ENCODE data around the gene PNCK. TPM values are rescaled to one million over a fixed set of nuclear protein-coding genes. Genes with fewer than 3 reads are reported as not detected.

The PNCK gene
- total and polyA plus RNA-seq, 2 experiments from 2014 or later: not detected

GRCh38 chrX:153640045-153640686 is 33.4 kb downstream of the PNCK start:
- Histone ChIP-seq H4K20me1 (ENCODE audit: insufficient read depth) (no peaks in the 10 kb centered on the region), H3K9me3 (ENCODE audit: low read depth) (no peaks in the 10 kb centered on the region), H3K4me1 (ENCODE audit: insufficient read depth) (no peaks in the 10 kb centered on the region), H3K9me2 (ENCODE audit: insufficient read depth) (no peaks in the 10 kb centered on the region), H3K27ac (no peak overlapping the region), H3K27me3 (replicated peaks; ENCODE audit: insufficient read depth) (0 out of 2 replicates have a peak, but pooled peaks cover 7% of the 10 kb centered on the region), H3K79me2 (ENCODE audit: insufficient read depth) (no peaks in the 10 kb centered on the region), H2AFZ (no peak overlapping the region), H3F3A (ENCODE audit: insufficient read depth) (no peaks in the 10 kb centered on the region), H3K36me3 (ENCODE audit: low read depth) (no peaks in the 10 kb centered on the region), H3K4me2 (ENCODE audit: unreplicated experiment) (no peak overlapping the region), H3K4me3 (no peak overlapping the region), H3K9ac (no peak overlapping the region)
- WGBS, 2 experiments (ENCODE audit: low coverage in 1 of 2, low lambda C conversion rate in 2 of 2, missing lambda C conversion rate in 2 of 2): 66 to 81% methylated on average over 9 to 22 of the region's 23 CpGs
- DNase-seq: no peak
- TF ChIP-seq EZH2 (IDR thresholded peaks at IDR 0.05; ENCODE audit: insufficient read depth, poor library complexity, severe bottlenecking) (no peak), EZH2phosphoT487 (IDR thresholded peaks at IDR 0.05; ENCODE audit: insufficient read depth, low read depth) (no peak)
- in situ Hi-C loops (cut with MboI): no loop called here

- WGBS, 2 experiments (ENCODE audit: low coverage in 1 of 2, low lambda C conversion rate in 2 of 2, missing lambda C conversion rate in 2 of 2): 67 to 76% methylated on average over 9 to 25 of the region's 28 CpGs
These were observed 34.2 kb downstream of the PNCK start for GRCh38 chrX:153639177-153640044.

GRCh38 chrX:153638436-153639176 is 35.0 kb downstream of the PNCK start:
- H3F3A ChIP-seq (ENCODE audit: insufficient read depth): no peaks in the 10 kb centered on the region
- no peaks in the 10 kb centered on the region for H3K4me1 ChIP-seq (ENCODE audit: insufficient read depth)
- H3K9me2 ChIP-seq (ENCODE audit: insufficient read depth): no peaks in the 10 kb centered on the region
- H3K9me3 ChIP-seq (ENCODE audit: low read depth): no peaks in the 10 kb centered on the region
- no peak for DNase-seq
- H3K4me3 ChIP-seq: no peak overlapping the region
- no peak overlapping the region for H3K4me2 ChIP-seq (ENCODE audit: unreplicated experiment)
- 66 to 73% methylated on average over 6 to 10 of the region's 20 CpGs for WGBS, 2 experiments (ENCODE audit: low coverage in 1 of 2, low lambda C conversion rate in 2 of 2, missing lambda C conversion rate in 2 of 2)
- H3K36me3 ChIP-seq (ENCODE audit: low read depth): no peaks in the 10 kb centered on the region
- H3K27me3 ChIP-seq (replicated peaks; ENCODE audit: insufficient read depth): no peaks in the 10 kb centered on the region
- in situ Hi-C loops (cut with MboI): no loop called here
- H3K27ac ChIP-seq: no peak overlapping the region
- H2AFZ ChIP-seq: no peak overlapping the region
- H4K20me1 ChIP-seq (ENCODE audit: insufficient read depth): no peaks in the 10 kb centered on the region
- no peaks in the 10 kb centered on the region for H3K79me2 ChIP-seq (ENCODE audit: insufficient read depth)
- TF ChIP-seq EZH2phosphoT487 (IDR thresholded peaks at IDR 0.05; ENCODE audit: insufficient read depth, low read depth) (no peak), EZH2 (IDR thresholded peaks at IDR 0.05; ENCODE audit: insufficient read depth, poor library complexity, severe bottlenecking) (no peak)
- H3K9ac ChIP-seq: no peak overlapping the region

More at GRCh38 chrX:153639177-153640044, 34.2 kb downstream of the PNCK start:
- Histone ChIP-seq H3K4me1 (ENCODE audit: insufficient read depth) (no peaks in the 10 kb centered on the region), H3K27me3 (replicated peaks; ENCODE audit: insufficient read depth) (0 out of 2 replicates have a peak, but pooled peaks cover under 1% of the 10 kb centered on the region), H3F3A (ENCODE audit: insufficient read depth) (no peaks in the 10 kb centered on the region), H3K9me3 (ENCODE audit: low read depth) (no peaks in the 10 kb centered on the region), H3K36me3 (ENCODE audit: low read depth) (no peaks in the 10 kb centered on the region), H4K20me1 (ENCODE audit: insufficient read depth) (no peaks in the 10 kb centered on the region), H3K9me2 (ENCODE audit: insufficient read depth) (no peaks in the 10 kb centered on the region), H3K9ac (no peak overlapping the region), H3K4me2 (ENCODE audit: unreplicated experiment) (no peak overlapping the region), H2AFZ (no peak overlapping the region), H3K79me2 (ENCODE audit: insufficient read depth) (no peaks in the 10 kb centered on the region), H3K27ac (no peak overlapping the region), H3K4me3 (no peak overlapping the region)
- no peak for DNase-seq
- in situ Hi-C loops (cut with MboI): no loop called here
- TF ChIP-seq EZH2phosphoT487 (IDR thresholded peaks at IDR 0.05; ENCODE audit: insufficient read depth, low read depth) (no peak), EZH2 (IDR thresholded peaks at IDR 0.05; ENCODE audit: insufficient read depth, poor library complexity, severe bottlenecking) (no peak)

- H3K4me1 ChIP-seq (ENCODE audit: insufficient read depth): no peaks in the 10 kb centered on the region
- no peak for DNase-seq
- no peaks in the 10 kb centered on the region for H3K79me2 ChIP-seq (ENCODE audit: insufficient read depth)
- H3K9me3 ChIP-seq (ENCODE audit: low read depth): no peaks in the 10 kb centered on the region
- H3K27ac ChIP-seq: no peak overlapping the region
- no peaks in the 10 kb centered on the region for H3K36me3 ChIP-seq (ENCODE audit: low read depth)
- H3K4me2 ChIP-seq (ENCODE audit: unreplicated experiment): no peak overlapping the region
- no peak overlapping the region for H2AFZ ChIP-seq
- no peaks in the 10 kb centered on the region for H3K27me3 ChIP-seq (replicated peaks; ENCODE audit: insufficient read depth)
- no peaks in the 10 kb centered on the region for H4K20me1 ChIP-seq (ENCODE audit: insufficient read depth)
- H3K9me2 ChIP-seq (ENCODE audit: insufficient read depth): no peaks in the 10 kb centered on the region
- H3K9ac ChIP-seq: no peak overlapping the region
- in situ Hi-C loops (cut with MboI): no loop called here
- WGBS, 2 experiments (ENCODE audit: low coverage in 1 of 2, low lambda C conversion rate in 2 of 2, missing lambda C conversion rate in 2 of 2): 67 to 81% methylated on average over 3 to 5 of the region's 6 CpGs
- H3K4me3 ChIP-seq: no peak overlapping the region
- TF ChIP-seq EZH2 (IDR thresholded peaks at IDR 0.05; ENCODE audit: insufficient read depth, poor library complexity, severe bottlenecking) (no peak), EZH2phosphoT487 (IDR thresholded peaks at IDR 0.05; ENCODE audit: insufficient read depth, low read depth) (no peak)
- H3F3A ChIP-seq (ENCODE audit: insufficient read depth): no peaks in the 10 kb centered on the region
These were observed 35.6 kb downstream of the PNCK start for GRCh38 chrX:153638041-153638371.
